ENCODE measurements around the gene PIGU.

PIGU gene

DNA sequence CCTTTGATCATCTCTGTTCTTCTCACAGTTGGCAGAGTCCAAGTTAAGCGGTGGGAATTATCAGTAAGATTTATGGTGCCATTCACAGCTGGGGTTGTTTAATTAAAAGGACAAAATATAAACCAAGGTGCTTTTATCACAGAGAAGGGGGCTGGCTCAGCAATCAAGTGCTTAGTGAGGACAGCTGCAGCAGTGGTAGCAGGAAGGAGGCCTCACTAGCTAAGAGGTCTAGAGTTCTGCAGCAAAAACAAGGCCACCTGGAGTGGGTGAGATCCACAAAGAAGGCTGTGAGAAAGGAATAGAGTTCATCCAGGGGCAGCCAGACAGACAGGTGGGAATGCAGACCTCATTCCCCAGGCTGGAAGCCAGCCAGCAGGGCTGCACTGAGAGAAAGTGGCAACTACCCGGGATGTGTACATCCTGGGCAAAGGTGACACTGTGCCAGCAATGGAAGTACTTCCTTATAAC lies 37.1 kb downstream of the PIGU start:
- TF ChIP-seq GATA3 (IDR thresholded peaks at IDR 0.05; ENCODE audit: low read depth, low read length) (no peak), GATA2 (IDR thresholded peaks at IDR 0.05; ENCODE audit: low read depth, low read length) (no peak)

DNA sequence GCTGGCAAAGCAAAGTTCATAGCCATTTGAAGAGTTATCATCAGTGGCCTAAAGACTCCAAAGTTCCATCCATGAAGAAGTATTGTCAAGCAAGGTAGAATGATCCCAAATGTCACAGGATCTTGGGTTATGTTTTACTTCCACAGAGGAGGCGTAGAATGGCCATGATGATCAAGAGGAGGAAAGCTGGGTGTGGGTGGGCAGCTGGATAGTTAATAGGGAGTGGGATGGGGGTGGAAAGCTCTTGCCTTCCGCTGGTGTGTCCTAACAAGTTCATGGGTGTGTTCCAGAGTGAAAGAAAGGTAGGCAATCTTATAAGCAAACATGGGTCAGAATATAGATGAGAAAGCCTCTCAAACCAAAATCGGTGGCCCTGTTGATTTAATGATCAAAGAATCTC lies 38.4 kb downstream of the PIGU start:
- TF ChIP-seq GATA3 (IDR thresholded peaks at IDR 0.05; ENCODE audit: low read depth, low read length) (no peak), GATA2 (IDR thresholded peaks at IDR 0.05; ENCODE audit: low read depth, low read length) (no peak)

DNA sequence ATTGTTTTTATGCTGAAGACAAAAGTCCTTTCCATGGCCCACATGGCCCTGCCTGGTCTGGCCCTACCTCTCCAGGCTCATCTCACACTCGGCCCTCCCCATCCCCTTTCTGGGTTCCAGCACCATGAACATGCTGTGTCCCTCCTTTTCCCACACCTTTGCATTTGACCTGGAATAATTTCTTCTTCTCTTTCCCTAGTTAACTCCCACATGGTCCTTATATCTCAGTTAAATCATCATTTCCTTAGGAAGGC lies 38.9 kb downstream of the PIGU start:
- no peak for TF ChIP-seq GATA3 (IDR thresholded peaks at IDR 0.05; ENCODE audit: low read depth, low read length)
- no peak for TF ChIP-seq GATA2 (IDR thresholded peaks at IDR 0.05; ENCODE audit: low read depth, low read length)

DNA sequence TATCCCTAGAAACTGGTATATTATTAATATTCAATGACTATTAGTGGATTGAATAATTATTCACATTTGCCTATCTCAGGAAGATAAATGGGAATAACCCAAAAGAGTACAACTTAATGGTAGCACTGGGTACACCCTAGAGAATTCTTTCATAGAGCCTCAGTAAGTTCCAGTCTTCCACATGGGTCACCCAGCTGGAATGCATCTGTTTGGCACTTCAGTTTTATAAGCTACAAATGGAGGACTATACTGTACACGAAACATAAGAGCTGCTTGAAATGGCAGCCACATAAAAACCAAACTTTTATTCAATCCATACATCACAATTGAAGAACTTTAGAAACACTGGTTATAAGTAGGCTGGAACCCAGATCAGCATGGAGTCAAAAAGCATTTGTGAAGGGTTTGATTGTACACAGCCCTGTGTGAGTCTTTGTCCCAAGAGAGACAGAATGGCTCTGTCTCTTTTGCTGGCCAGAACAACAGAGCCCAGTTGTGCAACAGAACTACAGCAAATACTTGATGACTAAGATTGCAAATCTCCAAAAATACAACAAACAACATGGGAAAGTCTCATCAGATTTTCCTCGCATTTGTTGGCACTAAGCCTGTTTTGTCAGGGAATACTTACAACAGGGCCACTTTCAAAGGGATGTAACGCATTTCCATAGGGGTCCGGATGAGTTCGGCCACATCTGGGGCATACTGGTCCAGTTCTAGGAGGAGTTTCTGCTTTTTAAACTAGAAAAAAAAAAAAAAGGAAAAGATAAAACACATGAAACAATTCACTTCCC lies 39.5 kb downstream of the PIGU start:
- TF ChIP-seq GATA2 (IDR thresholded peaks at IDR 0.05; ENCODE audit: low read depth, low read length) = no peak
- TF ChIP-seq GATA3 (IDR thresholded peaks at IDR 0.05; ENCODE audit: low read depth, low read length) = no peak

DNA sequence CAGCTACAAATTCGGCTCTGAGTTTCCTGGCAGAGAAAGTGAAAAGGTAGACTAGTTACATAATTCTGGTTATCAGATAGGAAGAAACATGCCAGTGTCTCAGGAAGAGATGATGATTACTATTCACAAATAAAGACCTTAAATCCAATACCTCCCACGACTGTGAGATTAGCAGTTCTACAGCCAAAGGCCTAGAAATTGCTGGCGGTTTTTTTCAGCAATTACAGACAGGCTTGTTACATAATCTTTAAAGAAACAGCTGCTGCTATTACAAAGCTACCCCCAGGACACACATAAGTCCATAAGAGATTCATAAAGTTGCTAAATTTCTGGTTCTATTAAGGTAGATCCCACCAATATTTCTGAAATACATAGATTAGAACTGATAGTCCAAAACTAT lies 40.2 kb downstream of the PIGU start:
- TF ChIP-seq GATA2 (IDR thresholded peaks at IDR 0.05; ENCODE audit: low read depth, low read length) (no peak), GATA3 (IDR thresholded peaks at IDR 0.05; ENCODE audit: low read depth, low read length) (no peak)

DNA sequence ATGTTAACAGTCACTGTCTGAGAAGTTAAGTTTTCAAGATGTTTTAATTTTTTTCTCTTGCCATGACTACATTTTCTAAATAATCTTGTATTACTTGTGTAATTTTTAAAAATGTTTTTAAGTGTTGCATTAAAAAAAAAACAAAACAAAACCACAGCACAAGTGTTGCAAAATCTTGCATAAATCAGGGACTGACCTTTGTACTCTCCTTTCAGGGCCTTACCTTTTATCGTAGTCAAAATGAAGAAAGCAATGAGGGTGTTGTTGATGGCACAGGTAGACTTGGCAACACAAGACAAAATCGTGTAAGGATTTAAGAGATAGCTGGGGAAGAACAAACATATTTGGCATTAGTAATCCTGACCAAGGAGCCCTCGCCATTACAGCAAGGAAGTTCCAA lies 42.5 kb downstream of the PIGU start:
- no peak for TF ChIP-seq GATA2 (IDR thresholded peaks at IDR 0.05; ENCODE audit: low read depth, low read length)
- no peak for TF ChIP-seq GATA3 (IDR thresholded peaks at IDR 0.05; ENCODE audit: low read depth, low read length)

DNA sequence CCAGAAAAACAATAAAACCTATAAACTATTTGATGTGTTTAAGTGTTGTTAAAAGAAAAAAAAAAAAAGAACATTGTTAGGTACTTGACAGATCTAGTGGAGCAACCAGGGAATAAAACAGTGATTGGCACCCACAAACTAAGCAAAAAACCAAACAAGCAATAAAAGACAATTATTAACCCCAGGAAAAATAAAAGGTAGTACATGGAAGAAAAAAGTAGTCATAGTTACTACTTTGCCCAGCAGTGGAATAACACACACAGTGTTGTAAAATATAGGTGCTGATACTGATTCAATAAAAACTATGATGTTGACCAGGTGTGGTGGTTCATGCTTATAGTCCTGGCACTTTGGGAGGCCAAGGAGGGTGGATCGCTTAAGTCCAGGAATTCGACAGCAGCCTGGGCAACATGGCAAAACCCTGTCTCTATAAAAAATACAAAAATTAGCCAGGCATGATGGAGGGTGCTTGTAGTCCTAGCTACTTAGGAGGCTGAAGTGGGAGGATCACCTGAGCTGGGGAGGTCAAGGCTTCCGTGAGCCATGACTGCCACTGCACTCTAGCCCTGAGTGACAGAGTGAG lies 43.9 kb downstream of the PIGU start:
- TF ChIP-seq GATA3 (IDR thresholded peaks at IDR 0.05; ENCODE audit: low read depth, low read length) (no peak), GATA2 (IDR thresholded peaks at IDR 0.05; ENCODE audit: low read depth, low read length) (no peak)

DNA sequence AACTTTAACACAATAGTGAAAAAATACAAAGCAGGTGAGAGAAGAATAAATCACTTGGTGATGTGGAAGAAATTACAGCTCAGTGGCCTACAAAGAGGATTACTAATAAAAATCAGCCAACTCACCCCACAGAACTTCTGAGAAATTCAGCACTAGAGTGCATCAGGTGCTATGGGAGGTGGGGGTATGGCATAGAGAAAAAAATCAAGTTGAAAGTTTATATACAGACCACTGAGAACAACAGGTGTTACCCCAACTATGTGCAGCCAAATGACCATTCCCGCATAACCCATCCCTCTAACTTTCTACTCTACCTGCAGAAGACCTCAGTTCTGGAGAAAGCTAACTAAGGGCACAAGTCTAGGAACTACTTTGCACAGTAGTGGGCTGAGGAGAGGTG lies 47.0 kb downstream of the PIGU start:
- no peak for TF ChIP-seq GATA3 (IDR thresholded peaks at IDR 0.05; ENCODE audit: low read depth, low read length)
- TF ChIP-seq GATA2 (IDR thresholded peaks at IDR 0.05; ENCODE audit: low read depth, low read length) = no peak

DNA sequence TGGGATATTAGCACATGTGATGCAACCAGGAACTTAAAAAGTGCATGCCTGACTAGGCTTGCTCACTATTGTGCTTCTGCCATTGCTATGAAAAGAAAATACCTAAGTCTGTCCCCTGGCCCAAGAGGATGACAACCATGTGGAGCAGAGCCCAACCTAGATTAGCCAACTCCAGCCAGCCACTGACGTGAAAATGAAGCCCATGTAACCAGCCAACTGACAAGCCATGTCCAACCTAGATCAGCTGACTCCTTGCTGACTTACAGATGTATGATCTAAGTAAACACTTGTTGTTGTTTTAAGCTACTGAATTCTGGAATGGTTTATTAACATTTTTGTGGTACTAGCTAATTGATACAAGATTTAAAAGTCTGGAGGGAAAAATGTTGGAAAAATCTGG lies 47.5 kb downstream of the PIGU start:
- no peak for TF ChIP-seq GATA3 (IDR thresholded peaks at IDR 0.05; ENCODE audit: low read depth, low read length)

DNA sequence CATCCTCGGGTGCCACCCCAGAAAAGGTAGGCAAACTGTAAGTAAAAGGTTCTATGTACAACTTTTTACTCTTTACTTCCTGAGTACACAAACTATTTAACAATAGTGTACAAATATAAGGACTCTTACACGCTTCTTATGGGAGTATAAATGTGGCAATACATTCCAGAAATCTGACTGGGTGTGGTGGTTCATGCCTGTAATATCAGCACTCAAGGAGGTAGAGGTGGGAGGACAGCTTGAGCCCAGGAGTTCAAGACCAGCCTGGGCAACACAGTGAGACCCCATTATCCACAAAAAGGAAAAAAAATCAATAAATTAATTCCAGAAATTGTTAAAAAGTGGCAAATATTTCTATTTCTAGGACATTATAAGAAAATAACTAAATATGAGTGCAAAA lies 48.9 kb downstream of the PIGU start:
- TF ChIP-seq GATA3 (IDR thresholded peaks at IDR 0.05; ENCODE audit: low read depth, low read length) = no peak
- TF ChIP-seq GATA2 (IDR thresholded peaks at IDR 0.05; ENCODE audit: low read depth, low read length) = no peak

DNA sequence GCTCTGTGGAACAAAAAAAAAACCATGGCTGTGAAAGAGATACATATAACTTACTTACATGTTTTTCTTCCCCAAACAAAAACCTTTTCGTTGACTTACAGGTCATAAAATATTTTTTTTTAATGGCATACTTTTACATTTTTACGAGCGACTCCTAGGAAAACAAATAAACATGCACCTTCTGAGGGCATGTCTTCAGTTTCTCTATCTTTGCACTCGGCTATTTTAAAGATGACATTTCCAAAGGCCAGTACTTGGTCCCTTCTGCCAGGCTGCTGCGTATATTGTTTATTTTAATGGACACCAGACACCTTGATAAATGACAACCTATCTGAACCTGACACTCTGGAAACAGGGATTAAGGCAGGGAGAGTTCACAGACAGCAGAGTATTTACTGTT lies 49.4 kb downstream of the PIGU start:
- TF ChIP-seq GATA3 (IDR thresholded peaks at IDR 0.05; ENCODE audit: low read depth, low read length) (no peak), GATA2 (IDR thresholded peaks at IDR 0.05; ENCODE audit: low read depth, low read length) (no peak)

DNA sequence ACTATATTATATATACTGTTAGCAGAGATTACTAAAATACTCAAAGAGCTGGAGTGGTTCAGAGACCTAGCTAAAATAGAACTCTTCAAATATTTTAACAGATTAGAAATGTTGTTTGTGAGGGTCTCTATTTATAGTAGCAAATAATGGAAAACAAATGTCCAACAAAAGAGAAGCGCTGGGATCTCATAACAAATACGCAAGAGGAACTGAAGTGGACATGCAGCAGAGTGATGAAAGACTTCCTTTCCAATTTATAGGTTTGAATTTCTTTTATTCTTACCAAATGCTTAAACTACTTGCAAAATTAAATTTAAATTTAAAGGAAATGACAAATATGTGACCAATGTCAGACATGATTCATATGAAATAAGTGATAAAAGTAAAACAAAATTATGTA lies 49.9 kb downstream of the PIGU start:
- TF ChIP-seq GATA3 (IDR thresholded peaks at IDR 0.05; ENCODE audit: low read depth, low read length) = no peak
- TF ChIP-seq GATA2 (IDR thresholded peaks at IDR 0.05; ENCODE audit: low read depth, low read length) = no peak

DNA sequence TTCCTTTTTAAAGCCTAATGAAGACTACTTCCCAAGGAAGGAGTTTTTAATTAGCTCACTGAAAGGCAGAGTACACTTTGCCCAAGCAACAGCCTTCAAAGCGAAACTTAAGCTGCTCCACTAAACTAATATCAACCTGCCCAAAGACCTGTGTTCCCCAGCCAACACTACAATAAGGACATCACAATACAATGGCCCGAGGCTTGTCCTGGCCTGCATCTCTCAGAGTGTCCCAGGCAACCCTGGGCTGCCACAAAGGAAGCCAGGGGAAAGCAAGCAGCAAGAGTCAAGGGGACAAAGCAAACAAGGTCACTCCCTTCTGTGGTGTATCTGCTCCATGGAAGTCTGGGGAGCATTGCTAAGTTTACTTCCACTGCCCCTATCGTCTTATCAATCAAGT lies 52.3 kb downstream of the PIGU start:
- TF ChIP-seq GATA2 (IDR thresholded peaks at IDR 0.05; ENCODE audit: low read depth, low read length) (no peak), GATA3 (IDR thresholded peaks at IDR 0.05; ENCODE audit: low read depth, low read length) (no peak)

DNA sequence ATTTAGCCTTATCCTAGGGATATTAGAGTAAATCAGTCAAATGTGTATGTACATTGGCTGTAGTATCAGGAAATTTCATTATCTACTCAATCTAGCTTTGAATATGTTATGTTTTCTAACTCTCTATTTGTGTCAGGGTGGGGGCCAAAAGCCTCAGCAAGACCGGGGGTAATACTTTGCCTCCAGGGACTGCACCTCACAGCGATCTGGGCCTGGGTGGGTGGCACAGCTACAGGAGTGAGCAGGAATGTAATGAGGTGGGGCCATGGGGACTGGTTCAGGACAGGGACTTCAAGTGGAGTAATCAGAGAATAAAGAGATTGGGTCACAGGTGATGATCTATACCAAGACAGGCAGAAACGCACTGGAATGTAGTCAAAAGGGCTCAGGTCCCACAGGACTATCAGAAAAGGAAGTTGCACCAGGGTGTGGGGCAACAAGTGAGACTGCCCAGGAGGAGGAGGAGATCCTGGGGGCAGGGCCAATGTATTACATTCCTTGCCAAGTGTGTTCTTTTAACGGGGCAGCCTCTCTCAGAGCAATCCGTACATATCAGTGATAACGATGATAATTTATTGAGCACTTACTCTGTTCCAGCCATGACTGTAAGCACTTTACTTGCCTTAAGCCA lies 54.0 kb downstream of the PIGU start:
- TF ChIP-seq GATA2 (IDR thresholded peaks at IDR 0.05; ENCODE audit: low read depth, low read length) (no peak), GATA3 (IDR thresholded peaks at IDR 0.05; ENCODE audit: low read depth, low read length) (no peak)

Data from SH-SY5Y (cell line).